Cardiac fibroblast (primary cell): ENCODE measurements around the gene SERGEF.

Experiments used
- DNase-seq, 2 donors: peaks; one replicate each; pipeline versions ENCODE4 v3.0.0 to v3.0.0-alpha.2; 2010; ENCODE audit warnings: low read depth in 2 of 2
- H3K4me3 ChIP-seq, 2 donors: replicated peaks in 1 of 2; 1 replicate in 1 of 2; 2 replicates in 1 of 2; pipeline ENCODE4 v1.5.1; 2011; ENCODE audit warnings: low read depth in 2 of 2, low read length in 2 of 2, mild to moderate bottlenecking in 2 of 2, moderate library complexity in 1 of 2
- TF ChIP-seq, protein P1 (sequence below): IDR thresholded peaks from one replicate; pipeline ENCODE4 v1.5.1; 2011; ENCODE audit warnings: low read depth, mild to moderate bottlenecking, low read length, inconsistent platforms

SERGEF gene

DNA sequence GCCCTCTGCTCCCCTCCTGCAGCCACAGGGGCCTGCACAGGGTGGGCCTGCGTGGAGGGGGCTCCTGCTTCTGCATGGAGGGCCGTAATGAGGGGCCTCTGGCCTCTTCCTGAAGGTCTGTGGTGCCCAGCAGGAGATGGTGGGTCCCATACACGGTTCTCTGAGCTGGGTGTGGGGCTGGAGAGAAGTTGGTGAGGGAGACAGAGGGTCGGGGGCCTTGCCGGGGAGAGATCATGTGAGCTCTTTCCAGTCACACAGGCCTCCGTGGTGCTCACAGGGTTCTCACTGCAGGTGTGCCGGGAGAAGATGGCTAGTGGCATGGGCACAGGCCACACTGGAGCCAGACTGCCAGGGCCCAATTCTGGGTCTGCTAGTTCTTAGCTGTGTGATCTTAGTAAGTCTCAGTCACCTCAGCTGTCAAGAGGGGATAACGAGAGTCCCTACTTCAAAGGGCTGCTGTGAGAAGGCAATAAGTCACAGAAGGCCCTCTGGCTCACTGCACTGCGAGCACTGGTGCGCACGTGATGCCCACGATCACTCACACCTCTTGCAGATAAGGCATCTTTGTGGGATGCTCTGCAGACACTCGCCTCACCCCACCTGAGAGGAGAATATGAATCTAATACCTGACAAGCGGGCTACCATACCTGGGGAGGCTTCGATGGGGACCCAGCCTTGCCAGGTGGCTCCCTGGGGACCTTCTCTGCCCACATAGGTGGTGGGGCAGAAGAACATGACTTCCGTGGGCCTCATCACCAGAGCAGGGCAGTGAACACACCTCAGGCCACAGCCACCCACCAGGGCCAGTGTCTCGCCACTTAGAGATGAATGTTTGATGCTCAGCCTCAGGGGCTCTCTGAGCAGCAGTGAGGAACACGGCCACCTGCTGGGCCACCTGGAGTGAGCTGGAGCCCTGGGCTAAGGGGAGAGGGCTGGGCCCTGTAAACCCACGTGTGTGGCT lies 263.8 kb downstream of the SERGEF start:
- no peak for DNase-seq
- no peak overlapping the region for H3K4me3 ChIP-seq
- TF ChIP-seq, protein P1, sequence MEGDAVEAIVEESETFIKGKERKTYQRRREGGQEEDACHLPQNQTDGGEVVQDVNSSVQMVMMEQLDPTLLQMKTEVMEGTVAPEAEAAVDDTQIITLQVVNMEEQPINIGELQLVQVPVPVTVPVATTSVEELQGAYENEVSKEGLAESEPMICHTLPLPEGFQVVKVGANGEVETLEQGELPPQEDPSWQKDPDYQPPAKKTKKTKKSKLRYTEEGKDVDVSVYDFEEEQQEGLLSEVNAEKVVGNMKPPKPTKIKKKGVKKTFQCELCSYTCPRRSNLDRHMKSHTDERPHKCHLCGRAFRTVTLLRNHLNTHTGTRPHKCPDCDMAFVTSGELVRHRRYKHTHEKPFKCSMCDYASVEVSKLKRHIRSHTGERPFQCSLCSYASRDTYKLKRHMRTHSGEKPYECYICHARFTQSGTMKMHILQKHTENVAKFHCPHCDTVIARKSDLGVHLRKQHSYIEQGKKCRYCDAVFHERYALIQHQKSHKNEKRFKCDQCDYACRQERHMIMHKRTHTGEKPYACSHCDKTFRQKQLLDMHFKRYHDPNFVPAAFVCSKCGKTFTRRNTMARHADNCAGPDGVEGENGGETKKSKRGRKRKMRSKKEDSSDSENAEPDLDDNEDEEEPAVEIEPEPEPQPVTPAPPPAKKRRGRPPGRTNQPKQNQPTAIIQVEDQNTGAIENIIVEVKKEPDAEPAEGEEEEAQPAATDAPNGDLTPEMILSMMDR: no peak

DNA sequence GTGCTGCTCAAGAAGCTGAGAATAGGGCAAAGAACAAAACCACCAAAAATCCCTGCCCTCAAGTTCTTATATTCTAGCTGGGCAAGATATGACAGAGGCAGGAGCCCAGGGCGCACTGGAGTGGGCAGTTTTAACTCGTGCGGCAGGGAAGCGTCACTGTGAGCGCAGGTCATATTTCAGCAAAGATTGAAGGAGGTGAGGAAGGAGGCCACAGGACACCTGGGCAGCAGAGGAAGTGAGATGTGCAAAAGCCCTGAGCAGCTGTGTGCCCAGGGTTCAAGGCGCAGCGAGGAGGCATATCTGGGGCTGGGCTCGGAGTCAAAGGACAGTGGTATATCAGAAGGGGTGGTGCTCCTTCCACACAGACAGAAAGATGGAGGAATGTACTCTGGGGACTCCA lies 264.8 kb downstream of the SERGEF start:
- DNase-seq: no peak
- TF ChIP-seq, protein P1: no peak
- H3K4me3 ChIP-seq: no peak overlapping the region

DNA sequence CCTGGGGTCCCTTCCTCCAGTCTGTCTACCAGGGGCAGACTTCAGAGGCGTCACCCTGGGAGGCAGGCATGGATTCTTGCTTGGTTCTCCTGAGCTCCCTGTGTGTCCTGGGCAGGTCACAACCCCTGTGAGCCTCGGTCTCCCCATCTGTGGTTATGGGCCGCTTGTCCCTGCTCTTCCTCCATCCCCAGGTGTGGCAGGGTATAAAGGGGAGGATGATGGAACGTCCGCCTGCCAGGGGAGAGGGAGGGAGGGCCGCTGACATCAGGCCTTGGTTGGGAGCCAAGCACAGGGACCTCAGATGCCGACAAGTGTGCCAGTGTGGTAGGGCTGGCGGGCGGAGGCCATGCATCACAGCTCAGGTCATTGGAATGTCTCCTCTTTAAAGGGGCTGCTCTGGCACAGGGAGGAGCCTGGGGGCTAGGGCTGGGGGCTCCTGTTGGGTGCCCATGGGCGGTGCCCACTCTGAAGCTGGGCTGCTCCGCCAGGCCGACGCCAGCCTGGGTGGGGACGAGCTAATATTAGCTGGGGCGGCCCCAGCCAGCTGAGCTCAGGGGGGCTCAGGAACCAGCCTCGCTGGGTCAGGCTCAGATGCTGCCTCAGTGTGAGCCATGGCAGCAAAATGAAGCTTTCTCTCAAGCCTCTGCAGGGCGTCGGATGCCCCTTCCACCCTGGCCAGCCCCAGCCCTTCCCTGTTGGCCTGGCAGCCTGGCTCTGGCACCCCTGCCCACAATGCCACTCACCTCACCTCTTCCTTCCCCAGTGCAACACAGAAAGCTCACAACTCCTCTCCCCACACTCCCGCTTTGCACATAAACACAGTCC lies 265.5 kb downstream of the SERGEF start:
- TF ChIP-seq, protein P1: no peak
- no peak for DNase-seq
- H3K4me3 ChIP-seq: no peak overlapping the region

DNA sequence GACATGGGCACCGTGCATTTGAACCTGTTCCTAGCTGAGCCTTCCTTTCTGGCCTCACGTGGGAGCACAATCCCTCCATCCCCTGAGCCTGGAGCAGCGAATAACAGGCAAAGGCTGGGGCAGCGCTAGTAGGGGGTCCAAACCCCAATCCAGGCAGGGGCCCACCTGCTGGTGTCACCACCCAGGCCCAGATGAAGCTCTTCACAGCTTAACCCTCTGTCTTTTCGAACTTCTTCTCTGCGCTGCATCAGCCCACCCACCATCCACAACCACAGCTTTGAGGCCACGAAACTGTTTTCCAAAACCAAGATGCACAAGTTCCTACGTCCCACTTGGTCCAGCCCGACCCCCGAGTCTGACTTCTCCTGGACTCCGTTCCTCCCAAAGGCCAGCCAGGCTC lies 266.8 kb downstream of the SERGEF start:
- no peak for DNase-seq
- H3K4me3 ChIP-seq: no peak overlapping the region
- TF ChIP-seq, protein P1: no peak

DNA sequence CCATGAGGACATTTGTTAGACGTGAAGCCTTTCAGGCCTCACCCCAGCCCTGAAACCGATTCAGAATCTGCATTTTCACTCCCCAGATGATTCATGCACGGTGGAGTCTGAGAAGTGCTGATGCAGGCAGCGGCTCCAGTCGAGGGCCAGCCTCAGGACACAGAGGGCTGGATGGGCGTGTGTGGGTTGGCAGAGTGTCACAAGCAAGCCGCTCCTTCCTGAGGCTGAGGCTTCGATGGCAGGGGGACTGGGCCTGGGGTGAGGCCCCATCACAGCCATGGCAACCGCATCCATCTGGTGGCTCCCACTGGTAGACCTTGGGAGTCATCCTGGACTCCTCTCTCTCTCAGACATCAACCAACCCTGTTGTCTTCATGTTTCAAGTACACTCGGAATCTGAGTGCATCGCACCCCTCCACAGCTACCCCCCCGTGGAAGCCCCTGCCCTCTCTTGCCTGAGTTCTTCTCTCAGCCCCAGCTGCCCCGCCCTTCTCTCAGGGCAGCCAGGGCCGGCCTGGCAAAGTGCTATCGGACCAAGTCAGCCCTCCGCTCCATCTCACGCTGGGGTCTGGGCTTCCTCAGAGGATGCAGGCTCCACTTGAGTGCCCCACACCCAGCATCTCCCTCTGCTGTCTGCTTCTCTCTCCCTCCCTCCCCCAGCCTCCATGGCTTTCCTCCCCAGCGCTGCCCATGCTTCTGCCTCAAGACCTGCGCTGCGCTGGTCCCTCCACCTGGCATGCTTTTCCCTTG lies 267.6 kb downstream of the SERGEF start:
- DNase-seq: no peak

More for the DNA sequence above, 267.6 kb downstream of the SERGEF start:
- H3K4me3 ChIP-seq: no peak overlapping the region
- TF ChIP-seq, protein P1: no peak
